Measurements from ENCODE around the gene GNA15. TPM values are rescaled to one million over a fixed set of nuclear protein-coding genes. Genes with fewer than 3 reads are reported as not detected.
"Not testable (repeated sequence)": the region's sequence is repeated elsewhere in the genome, so short reads cannot be mapped to it uniquely, and the experiment has no call there.

The GNA15 gene
- total RNA-seq, 1 donor from 2014 or later: 15.4 TPM

- no peak for DNase-seq (ENCODE audit: low spot score)
Measured at GRCh38 chr19:3188627-3189596, 53.1 kb downstream of the GNA15 start.

GRCh38 chr19:3189702-3190469, 54.1 kb downstream of the GNA15 start:
- DNase-seq (ENCODE audit: low spot score): no peak

DNA sequence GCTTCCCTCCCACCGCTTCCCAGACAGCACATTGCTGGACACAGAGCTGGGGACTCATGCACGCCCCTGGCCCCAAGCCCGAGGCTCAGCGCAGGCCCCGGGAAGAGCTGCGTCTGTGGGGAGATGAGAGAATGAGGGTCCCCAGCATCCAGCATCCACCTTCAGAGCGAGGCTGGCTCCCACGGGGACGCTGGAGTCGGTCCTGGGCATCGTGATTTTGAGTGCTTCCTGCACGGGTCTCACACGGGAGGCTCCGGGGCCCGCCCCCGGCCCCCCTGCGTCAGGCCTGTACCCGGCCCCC, 54.6 kb downstream of the GNA15 start:
- DNase-seq (ENCODE audit: low spot score): no peak

GRCh38 chr19:3190921-3191805, 55.3 kb downstream of the GNA15 start:
- DNase-seq (ENCODE audit: low spot score): no peak

DNA sequence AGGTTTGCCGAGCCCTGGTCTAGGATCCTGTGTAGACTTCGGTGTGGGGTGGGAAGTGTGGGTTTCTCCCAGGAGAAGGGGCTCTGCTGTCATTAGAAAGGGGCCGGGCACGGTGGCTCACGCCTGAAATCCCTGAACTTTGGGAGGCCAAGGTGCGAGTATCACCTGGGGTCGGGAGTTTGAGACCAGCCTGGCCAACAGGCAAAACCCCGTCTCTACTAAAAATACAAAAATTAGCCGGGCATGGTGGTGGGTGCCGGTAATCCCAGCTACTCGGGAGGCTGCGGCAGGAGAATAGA, 55.9 kb downstream of the GNA15 start:
- DNase-seq (ENCODE audit: low spot score): not testable (repeated sequence)

- no peak for DNase-seq (ENCODE audit: low spot score)
Measured at GRCh38 chr19:3192228-3192635, 56.4 kb downstream of the GNA15 start.

- no peak for DNase-seq (ENCODE audit: low spot score)
Measured at GRCh38 chr19:3192684-3193083, 56.9 kb downstream of the GNA15 start.

- DNase-seq (ENCODE audit: low spot score): no peak
Measured at GRCh38 chr19:3193256-3194105, 57.6 kb downstream of the GNA15 start.

DNA sequence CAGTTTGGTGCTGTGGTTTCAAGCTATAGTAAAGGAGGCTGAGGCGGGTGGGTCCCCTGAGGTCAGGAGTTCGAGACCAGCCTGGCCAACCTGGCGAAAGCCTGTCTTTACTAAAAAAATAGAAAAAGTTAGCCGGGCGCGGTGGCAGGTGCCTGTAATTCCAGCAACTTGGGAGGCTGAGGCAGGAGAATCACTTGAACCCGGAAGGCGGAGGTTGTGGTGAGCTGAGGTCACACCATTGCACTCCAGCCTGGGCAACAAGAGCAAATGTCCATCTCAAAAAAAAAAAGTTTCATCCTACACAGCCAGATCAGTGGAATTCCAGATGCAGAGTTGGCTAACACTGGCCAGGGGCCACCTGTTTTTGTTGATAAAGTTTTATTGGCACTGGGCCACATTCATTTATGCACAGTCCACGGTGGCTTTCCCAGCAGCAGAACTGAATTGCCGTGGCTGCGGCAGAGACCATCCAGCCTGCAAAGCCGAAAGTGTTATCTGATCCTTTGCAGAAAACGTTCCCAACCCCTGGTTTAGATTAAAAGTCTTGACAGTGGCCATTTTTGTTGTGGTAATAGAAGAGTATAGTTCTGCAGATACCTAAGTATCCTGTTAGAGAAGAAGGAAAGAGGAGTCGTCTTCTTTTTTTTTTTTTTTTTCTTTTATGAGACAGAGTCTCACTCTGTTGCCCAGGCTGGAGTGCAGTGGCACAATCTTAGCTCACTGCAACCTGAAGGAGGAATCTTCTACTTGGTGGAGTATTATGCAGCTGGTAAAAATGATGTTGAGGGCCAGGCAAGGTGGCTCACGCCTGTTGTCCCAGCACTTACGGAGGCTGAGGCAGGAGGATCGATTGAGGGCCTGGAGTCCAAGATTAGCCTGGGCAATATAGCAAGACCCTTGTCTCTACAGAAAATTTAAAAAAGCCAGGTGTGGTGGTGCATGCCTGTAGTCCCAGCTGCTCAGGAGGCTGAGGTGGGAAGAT, 58.6 kb downstream of the GNA15 start:
- no peak for DNase-seq (ENCODE audit: low spot score)

DNA sequence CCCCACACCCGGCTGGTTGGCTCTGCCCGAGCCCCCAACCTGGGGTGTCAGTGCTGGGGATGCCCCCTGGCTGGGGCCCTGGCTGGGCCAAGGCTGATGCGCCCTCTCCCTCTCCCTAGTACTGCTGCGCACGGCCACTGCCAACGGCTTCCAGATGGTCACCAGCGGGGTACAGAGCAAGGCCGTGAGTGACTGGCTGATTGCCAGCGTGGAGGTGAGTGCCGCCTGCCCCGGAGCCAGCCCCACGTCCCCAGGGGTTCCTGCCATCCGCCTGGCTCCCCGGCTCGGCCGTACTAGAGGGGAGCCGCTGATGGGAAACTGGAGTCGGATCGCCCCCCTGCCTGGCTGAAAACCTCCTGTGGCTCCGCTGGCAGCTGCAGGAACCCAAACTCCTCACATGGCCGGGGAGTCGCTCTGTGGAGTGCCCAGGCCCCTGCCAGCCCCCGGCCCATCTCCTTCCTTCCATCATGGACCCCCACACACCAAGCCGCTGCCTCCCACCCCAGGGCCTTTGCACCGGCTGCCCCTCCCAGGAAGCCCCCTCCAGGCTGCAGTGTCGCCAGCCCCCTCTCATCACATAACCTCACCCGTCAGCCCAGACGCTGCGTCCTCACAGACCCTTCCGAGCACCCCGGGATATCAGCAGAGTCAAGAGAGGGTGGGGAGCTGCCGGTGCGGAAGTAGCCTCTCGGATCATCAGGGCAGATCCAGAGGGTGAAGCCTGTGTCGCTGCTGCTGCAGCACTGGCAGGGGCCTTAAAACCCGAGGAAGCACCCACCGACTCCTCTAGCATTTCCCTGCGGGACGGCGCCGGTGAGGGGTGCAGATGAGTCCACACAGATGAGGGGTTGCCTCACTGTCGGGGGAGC, 60.5 kb downstream of the GNA15 start:
- DNase-seq (ENCODE audit: low spot score): no peak

GRCh38 chr19:3196933-3197205, 61.0 kb downstream of the GNA15 start:
- no peak for DNase-seq (ENCODE audit: low spot score)

GRCh38 chr19:3198901-3199700, 63.3 kb downstream of the GNA15 start:
- no peak for DNase-seq (ENCODE audit: low spot score)

GRCh38 chr19:3201072-3201700, 65.4 kb downstream of the GNA15 start:
- DNase-seq (ENCODE audit: low spot score): no peak

DNA sequence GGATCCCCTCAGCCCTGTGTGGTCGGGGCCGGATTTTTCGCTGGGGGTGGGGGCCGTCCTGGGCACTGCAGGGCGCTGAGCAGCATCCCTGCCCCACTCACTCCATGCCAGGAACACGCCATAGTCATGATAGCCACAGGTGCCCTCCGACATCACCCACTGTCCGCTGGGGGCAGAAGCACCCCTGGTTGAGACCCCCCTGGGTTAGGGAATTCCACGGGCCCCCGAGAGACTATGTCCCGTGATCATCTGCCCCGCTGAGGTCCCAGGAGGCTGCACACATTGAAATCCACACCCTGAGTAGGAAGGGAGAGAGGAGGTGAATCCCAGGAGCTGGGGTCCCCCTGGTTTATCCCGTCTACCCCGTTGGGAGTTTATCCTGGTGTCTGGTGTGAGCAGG, 66.1 kb downstream of the GNA15 start:
- no peak for DNase-seq (ENCODE audit: low spot score)

DNA sequence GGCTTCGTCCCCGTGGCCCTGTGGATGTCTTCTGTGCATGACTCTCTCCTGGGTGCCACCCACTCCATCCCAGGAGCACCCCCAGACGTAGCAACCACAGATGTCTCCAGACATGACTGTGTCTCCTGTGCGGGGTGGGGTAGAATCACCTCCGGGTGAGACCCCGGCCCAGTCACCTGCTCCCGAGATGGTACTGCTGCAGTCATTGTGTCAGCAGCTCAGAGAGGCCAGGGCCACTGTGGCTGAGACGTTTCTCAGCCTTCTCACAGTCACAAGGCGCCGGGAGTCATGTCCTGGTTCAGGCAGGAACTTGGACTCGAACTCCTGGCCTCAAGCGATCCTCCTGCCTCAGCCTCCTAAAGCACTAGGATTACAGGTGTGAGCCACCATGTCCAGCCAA, 66.5 kb downstream of the GNA15 start:
- DNase-seq (ENCODE audit: low spot score): no peak

DNA sequence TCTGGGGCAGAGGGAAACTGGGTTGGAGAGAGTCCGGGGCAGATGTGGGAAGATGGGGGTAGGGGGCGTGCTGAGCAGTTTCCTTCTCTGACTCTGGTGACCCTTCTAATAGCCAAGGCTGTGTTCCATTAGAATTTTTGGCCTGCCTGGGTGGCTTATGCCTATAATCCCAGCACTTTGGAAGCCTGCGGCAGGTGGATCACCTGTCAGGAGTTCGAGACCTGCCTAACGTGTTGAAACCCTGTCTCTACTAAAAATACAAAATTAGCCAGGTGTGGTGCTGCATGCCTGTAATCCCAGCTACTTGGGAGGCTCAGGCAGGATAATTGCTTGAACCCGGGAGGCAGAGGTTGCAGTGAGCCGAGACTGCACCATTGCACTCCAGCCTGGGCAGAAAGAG, 67.1 kb downstream of the GNA15 start:
- DNase-seq (ENCODE audit: low spot score): not testable (repeated sequence)
